ENCODE data around the gene ZNF609. TPM values are rescaled to one million over a fixed set of nuclear protein-coding genes. Genes with fewer than 3 reads are reported as not detected.
"Not testable (repeated sequence)": the region's sequence is repeated elsewhere in the genome, so short reads cannot be mapped to it uniquely, and the experiment has no call there.

ZNF609 gene
- total RNA-seq, 1 experiment from 2014 or later, result 35.0 TPM

GRCh38 chr15:64640146-64640871 is 179.9 kb downstream of the ZNF609 start:
- DNase-seq (ENCODE audit: low spot score), result no peak
- intact Hi-C loops (cut with micrococcal nuclease; ENCODE audit: unreplicated experiment), result no loop called here
- Histone ChIP-seq H3K27me3 (replicated peaks; ENCODE audit: insufficient read depth, low read depth, low read length, poor library complexity) (no peaks in the 10 kb centered on the region), H3K27ac (ENCODE audit: low read depth, low read length, poor library complexity, severe bottlenecking) (no peak overlapping the region), H3K4me1 (ENCODE audit: insufficient read depth, low read length, poor library complexity, severe bottlenecking) (peaks cover 13% of the 10 kb centered on the region), H3K4me3 (ENCODE audit: low read depth, low read length, poor library complexity, severe bottlenecking) (no peak overlapping the region), H3K9me3 (ENCODE audit: low read depth, low read length, poor library complexity, severe bottlenecking) (peaks cover 6% of the 10 kb centered on the region), H3K36me3 (ENCODE audit: insufficient read depth, low read length, poor library complexity, severe bottlenecking) (peaks cover 6% of the 10 kb centered on the region)
- CTCF ChIA-PET, result no interaction called here
- POLR2A ChIA-PET (ENCODE audit: low non-redundant PET), result interaction anchor here (0.7 kb wide), 1 partner anchor 933 kb away, joined by 7 read pairs; no protein-coding TSS in a partner anchor
- no TSS peak for BruUV-seq (replicated peaks)
- TF ChIP-seq EZH2 (IDR thresholded peaks at IDR 0.05; ENCODE audit: borderline replicate concordance, low read depth, low read length, poor library complexity, severe bottlenecking) (no peak), CTCF (conservative IDR thresholded peaks at IDR 0.05; ENCODE audit: low read depth, low read length) (no peak)

GRCh38 chr15:64642875-64643274 is 182.5 kb downstream of the ZNF609 start:
- intact Hi-C loops (cut with micrococcal nuclease; ENCODE audit: unreplicated experiment), result no loop called here
- Histone ChIP-seq H3K27me3 (replicated peaks; ENCODE audit: insufficient read depth, low read depth, low read length, poor library complexity) (no peaks in the 10 kb centered on the region), H3K27ac (ENCODE audit: low read depth, low read length, poor library complexity, severe bottlenecking) (no peak overlapping the region), H3K4me1 (ENCODE audit: insufficient read depth, low read length, poor library complexity, severe bottlenecking) (peaks cover 3% of the 10 kb centered on the region), H3K9me3 (ENCODE audit: low read depth, low read length, poor library complexity, severe bottlenecking) (no peaks in the 10 kb centered on the region), H3K36me3 (ENCODE audit: insufficient read depth, low read length, poor library complexity, severe bottlenecking) (no peaks in the 10 kb centered on the region), H3K4me3 (ENCODE audit: low read depth, low read length, poor library complexity, severe bottlenecking) (no peak overlapping the region)
- no TSS peak for BruUV-seq (replicated peaks)
- DNase-seq (ENCODE audit: low spot score), result no peak
- ChIA-PET POLR2A (ENCODE audit: low non-redundant PET) (no interaction called here), CTCF (interaction anchor here (1.1 kb wide), 1 partner anchor 11 kb away, joined by 5 read pairs; no protein-coding TSS in a partner anchor)
- TF ChIP-seq CTCF (conservative IDR thresholded peaks at IDR 0.05; ENCODE audit: low read depth, low read length) (no peak), EZH2 (IDR thresholded peaks at IDR 0.05; ENCODE audit: borderline replicate concordance, low read depth, low read length, poor library complexity, severe bottlenecking) (no peak)

GRCh38 chr15:64643685-64644084 is 183.3 kb downstream of the ZNF609 start:
- peaks cover 3% of the 10 kb centered on the region for H3K4me1 ChIP-seq (ENCODE audit: insufficient read depth, low read length, poor library complexity, severe bottlenecking)
- intact Hi-C loops (cut with micrococcal nuclease; ENCODE audit: unreplicated experiment), result no loop called here
- ChIA-PET POLR2A (ENCODE audit: low non-redundant PET) (no interaction called here), CTCF (interaction anchor here (1.1 kb wide), 1 partner anchor 10 kb away, joined by 5 read pairs; no protein-coding TSS in a partner anchor)
- H3K4me3 ChIP-seq (ENCODE audit: low read depth, low read length, poor library complexity, severe bottlenecking), result no peak overlapping the region
- DNase-seq (ENCODE audit: low spot score), result no peak
- H3K27ac ChIP-seq (ENCODE audit: low read depth, low read length, poor library complexity, severe bottlenecking), result no peak overlapping the region
- H3K27me3 ChIP-seq (replicated peaks; ENCODE audit: insufficient read depth, low read depth, low read length, poor library complexity), result no peaks in the 10 kb centered on the region
- H3K9me3 ChIP-seq (ENCODE audit: low read depth, low read length, poor library complexity, severe bottlenecking), result no peaks in the 10 kb centered on the region
- H3K36me3 ChIP-seq (ENCODE audit: insufficient read depth, low read length, poor library complexity, severe bottlenecking), result no peaks in the 10 kb centered on the region
- no TSS peak for BruUV-seq (replicated peaks)
- no peak for TF ChIP-seq EZH2 (IDR thresholded peaks at IDR 0.05; ENCODE audit: borderline replicate concordance, low read depth, low read length, poor library complexity, severe bottlenecking)
- TF ChIP-seq CTCF (conservative IDR thresholded peaks at IDR 0.05; ENCODE audit: low read depth, low read length), result no peak

GRCh38 chr15:64644811-64645210 is 184.4 kb downstream of the ZNF609 start:
- H3K9me3 ChIP-seq (ENCODE audit: low read depth, low read length, poor library complexity, severe bottlenecking); intact Hi-C loops (cut with micrococcal nuclease; ENCODE audit: unreplicated experiment): not testable (repeated sequence)

More at GRCh38 chr15:64644811-64645210, 184.4 kb downstream of the ZNF609 start:
- H3K4me3 ChIP-seq (ENCODE audit: low read depth, low read length, poor library complexity, severe bottlenecking); H3K27me3 ChIP-seq (replicated peaks; ENCODE audit: insufficient read depth, low read depth, low read length, poor library complexity); H3K27ac ChIP-seq (ENCODE audit: low read depth, low read length, poor library complexity, severe bottlenecking); CTCF ChIA-PET; POLR2A ChIA-PET (ENCODE audit: low non-redundant PET); BruUV-seq (replicated peaks); H3K4me1 ChIP-seq (ENCODE audit: insufficient read depth, low read length, poor library complexity, severe bottlenecking); H3K36me3 ChIP-seq (ENCODE audit: insufficient read depth, low read length, poor library complexity, severe bottlenecking): not testable (repeated sequence)
- DNase-seq (ENCODE audit: low spot score), result peak; percentile 17

All from A673 (cell line).